Liver (tissue), 3 donors: ENCODE data around the gene BAZ2A.

Experiments
- ATF3 ChIP-seq: IDR thresholded peaks from 2 replicates; pipeline ENCODE4 v1.6.1; 2016; ENCODE audit warnings: antibody characterized with exemption
- CTCF ChIP-seq: fragments of 150-350 bp; IDR thresholded peaks from 2 replicates; pipeline ENCODE4 v1.5.1; 2017; ENCODE audit warnings: improper control_type of control experiment, low read depth, low read length; ENCODE audit not compliant: missing input control
- NR2F2 ChIP-seq: IDR thresholded peaks from 2 replicates; pipeline ENCODE4 v1.6.1; 2016; ENCODE audit warnings: antibody characterized with exemption
- donor health status: healthy.
- donor health status: healthy.

- no peak for TF ChIP-seq CTCF
- no peak for TF ChIP-seq ATF3
- TF ChIP-seq NR2F2: no peak
These were observed 48.7 kb upstream of the BAZ2A start for GRCh38 chr12:56678852-56679251.
